ENCODE measurements around the gene TSGA10IP. TPM values are rescaled to one million over a fixed set of nuclear protein-coding genes. Genes with fewer than 3 reads are reported as not detected.

The TSGA10IP gene
- total and polyA plus RNA-seq, 7 donors, result 0.49 TPM; not detected in 6

DNA sequence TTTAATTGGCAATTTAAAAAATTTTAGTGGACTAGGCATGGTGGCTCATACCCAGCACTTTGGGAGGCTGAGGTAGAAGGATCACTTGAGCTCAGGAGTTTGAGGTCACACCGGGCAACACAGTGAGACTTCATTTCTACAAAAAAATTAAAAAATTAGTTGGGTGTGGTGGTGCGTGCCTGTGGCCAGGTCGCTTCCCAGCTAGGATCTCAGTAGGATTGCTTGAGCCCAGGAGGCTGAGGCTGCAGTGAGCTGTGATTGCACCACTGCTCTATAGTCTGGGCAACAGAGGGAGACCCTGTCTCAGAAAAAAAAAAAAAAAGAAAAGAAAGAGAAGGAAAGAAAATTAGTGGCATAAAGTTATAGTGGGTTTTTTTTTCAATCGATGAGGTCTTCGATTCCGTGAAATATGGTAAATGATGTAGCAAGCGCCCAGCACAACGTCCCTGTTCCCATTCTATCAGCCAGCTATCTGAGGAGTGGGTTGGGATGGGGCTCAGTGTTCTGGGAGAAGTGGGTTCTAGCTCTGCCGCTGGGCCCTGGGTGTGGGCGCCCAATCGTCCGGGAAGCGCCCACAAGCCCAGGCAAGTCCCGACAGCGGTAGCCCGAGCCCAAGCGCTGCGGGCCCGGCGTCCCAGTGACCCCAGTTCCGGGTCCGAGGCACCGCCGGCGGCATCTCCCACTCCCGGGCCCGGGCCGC, 46.5 kb upstream of the TSGA10IP start:
- WGBS, 2 donors, result 23 to 26% methylated on average over 28 of the region's 28 CpGs

DNA sequence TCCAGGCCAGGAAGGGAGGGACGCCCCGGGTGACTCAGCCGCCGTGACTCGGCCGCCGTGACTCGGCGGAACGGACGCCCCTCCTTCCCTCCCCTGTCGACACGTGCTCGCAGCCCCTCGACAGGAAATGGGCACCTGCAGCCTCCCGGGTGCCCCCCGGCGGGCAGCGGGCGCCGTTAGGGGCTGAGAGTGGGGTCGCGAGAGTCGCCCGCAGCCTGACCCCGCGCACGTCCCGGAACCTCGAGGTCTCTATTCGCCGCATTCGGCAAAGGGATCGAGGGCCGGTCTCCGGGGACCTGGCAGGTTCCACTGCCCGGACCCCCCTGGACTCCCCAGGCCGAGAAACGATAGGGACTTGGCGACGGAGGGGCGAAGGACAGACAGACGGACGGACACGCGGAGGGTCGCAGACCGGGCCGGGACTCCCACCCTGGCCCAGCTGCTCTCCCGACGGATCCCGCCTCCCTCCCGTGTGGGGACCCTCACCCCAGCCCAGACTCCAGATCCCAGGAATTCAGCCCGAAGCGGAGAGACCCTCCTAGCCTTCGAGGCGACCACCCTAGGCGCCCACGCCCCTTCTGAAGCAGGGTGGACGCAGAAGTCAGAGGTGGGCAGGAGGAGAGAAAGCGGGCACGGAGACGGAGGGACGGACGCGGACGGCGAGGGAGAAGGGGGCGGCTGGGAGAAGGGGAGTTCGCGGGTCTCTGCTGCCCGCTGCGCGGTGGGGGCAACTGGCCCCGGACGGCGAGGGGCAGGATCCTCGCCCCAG, 45.7 kb upstream of the TSGA10IP start:
- H3K36me3 ChIP-seq, result no peaks in the 10 kb centered on the region
- peak overlapping the region; percentile 15 to 70 (median 57) for H3K4me3 ChIP-seq
- peak overlapping the region; percentile 53 to 79 (median 74) for H3K27ac ChIP-seq
- peaks cover 0 to 21% (median 16%) of the 10 kb centered on the region in 4 donors for H3K4me1 ChIP-seq
- H3K9me3 ChIP-seq, result no peaks in the 10 kb centered on the region
- TF ChIP-seq POLR2AphosphoS5 (IDR thresholded peaks at IDR 0.05) (peak in 3 of 4 donors; percentile 18 to 55 (median 33)), POLR2A (IDR thresholded peaks at IDR 0.05) (no peak)
- intact Hi-C loops (cut with DNase I), result loop anchor here (2.0 kb wide), 1 partner anchor 15 kb away; no protein-coding TSS in a partner anchor
- peak; percentile 82 for DNase-seq
- 3% methylated on average over 78 of the region's 78 CpGs for WGBS, 2 donors
- peaks cover 0 to 15% (median 8%) of the 10 kb centered on the region in 3 donors for H3K27me3 ChIP-seq

More for the DNA sequence above, 46.5 kb upstream of the TSGA10IP start:
- intact Hi-C loops (cut with DNase I), result no loop called here
- no peaks in the 10 kb centered on the region for H3K36me3 ChIP-seq
- peak overlapping the region in 2 of 4 donors; percentile 76 to 79 for H3K27ac ChIP-seq
- H3K4me1 ChIP-seq, result peaks cover 0 to 25% (median 18%) of the 10 kb centered on the region in 4 donors
- TF ChIP-seq POLR2AphosphoS5 (IDR thresholded peaks at IDR 0.05) (no peak), EP300 (IDR thresholded peaks at IDR 0.05) (no peak), POLR2A (IDR thresholded peaks at IDR 0.05) (no peak)
- TF ChIP-seq, protein P1, sequence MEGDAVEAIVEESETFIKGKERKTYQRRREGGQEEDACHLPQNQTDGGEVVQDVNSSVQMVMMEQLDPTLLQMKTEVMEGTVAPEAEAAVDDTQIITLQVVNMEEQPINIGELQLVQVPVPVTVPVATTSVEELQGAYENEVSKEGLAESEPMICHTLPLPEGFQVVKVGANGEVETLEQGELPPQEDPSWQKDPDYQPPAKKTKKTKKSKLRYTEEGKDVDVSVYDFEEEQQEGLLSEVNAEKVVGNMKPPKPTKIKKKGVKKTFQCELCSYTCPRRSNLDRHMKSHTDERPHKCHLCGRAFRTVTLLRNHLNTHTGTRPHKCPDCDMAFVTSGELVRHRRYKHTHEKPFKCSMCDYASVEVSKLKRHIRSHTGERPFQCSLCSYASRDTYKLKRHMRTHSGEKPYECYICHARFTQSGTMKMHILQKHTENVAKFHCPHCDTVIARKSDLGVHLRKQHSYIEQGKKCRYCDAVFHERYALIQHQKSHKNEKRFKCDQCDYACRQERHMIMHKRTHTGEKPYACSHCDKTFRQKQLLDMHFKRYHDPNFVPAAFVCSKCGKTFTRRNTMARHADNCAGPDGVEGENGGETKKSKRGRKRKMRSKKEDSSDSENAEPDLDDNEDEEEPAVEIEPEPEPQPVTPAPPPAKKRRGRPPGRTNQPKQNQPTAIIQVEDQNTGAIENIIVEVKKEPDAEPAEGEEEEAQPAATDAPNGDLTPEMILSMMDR (IDR thresholded peaks at IDR 0.05), result no peak
- DNase-seq, result no peak
- H3K4me3 ChIP-seq, result peak overlapping the region; percentile 15 to 70 (median 57)
- H3K27me3 ChIP-seq, result peaks cover 0 to 15% (median 8%) of the 10 kb centered on the region in 3 donors
- H3K9me3 ChIP-seq, result no peaks in the 10 kb centered on the region

DNA sequence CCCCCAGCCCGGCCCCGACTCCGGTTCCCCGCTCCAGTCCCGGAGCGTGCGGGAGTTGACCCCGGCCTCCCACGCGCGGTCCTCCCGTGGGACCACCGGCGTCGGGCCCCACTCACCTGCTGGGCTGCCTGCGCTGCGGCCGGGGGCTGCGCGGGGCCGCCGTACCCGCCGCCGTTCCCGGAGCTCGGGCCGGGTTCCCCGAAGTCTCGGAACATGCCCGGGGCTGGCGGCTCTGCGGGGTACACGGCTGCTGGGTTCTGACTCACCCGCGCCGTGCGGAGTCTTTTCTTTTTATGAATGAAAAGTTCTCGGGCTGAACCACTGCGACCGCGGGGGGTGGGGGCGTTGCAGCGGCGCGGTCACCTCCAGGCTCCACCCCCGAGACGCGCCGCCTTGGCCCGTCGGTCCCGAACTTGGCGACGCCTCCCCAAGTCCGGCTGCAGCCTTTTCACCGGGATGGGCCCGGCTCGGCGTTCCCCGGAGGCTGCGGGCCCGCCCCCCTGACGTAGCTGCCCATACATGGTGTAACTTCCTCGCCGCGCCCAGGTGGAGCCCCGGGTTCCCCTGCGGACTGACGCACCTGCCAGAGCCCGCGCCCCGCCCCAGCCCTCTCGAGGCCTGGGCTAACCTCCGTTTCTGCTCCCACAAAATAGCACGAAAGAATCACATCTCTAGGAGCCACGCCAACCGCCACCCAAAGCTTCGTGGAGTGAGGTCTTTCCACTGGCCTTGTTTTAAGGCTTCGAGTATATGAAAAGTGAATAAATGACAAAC, 45.0 kb upstream of the TSGA10IP start, which contains the start of gene FOSL1:
Gene FOSL1, minus strand, starts transcription at position 264 of the 774 bp plus-strand sequence. Its CDS starts 49 bp downstream, at position 215.
- Histone ChIP-seq H3K27ac (peak within 1 kb of the TSS; percentile 53 to 79 (median 74)), H3K36me3 (no peaks in the 10 kb centered on the region), H3K4me3 (peak within 1 kb of the TSS; percentile 15 to 70 (median 57)), H3K27me3 (peaks cover 0 to 15% (median 8%) of the 10 kb centered on the region in 3 donors), H3K9me3 (no peaks in the 10 kb centered on the region), H3K4me1 (peaks cover 0 to 21% (median 16%) of the 10 kb centered on the region in 4 donors)
- intact Hi-C loops (cut with DNase I), result loop anchor here (2.0 kb wide), 1 partner anchor 14 kb away; no protein-coding TSS in a partner anchor
- WGBS, 2 donors, result 1% methylated on average over 80 of the region's 80 CpGs
- DNase-seq, result peak; percentile 93
- TF ChIP-seq POLR2AphosphoS5 (IDR thresholded peaks at IDR 0.05) (peak; percentile 47 to 87 (median 70)), EP300 (IDR thresholded peaks at IDR 0.05) (no peak)
- TF ChIP-seq, protein P1 (IDR thresholded peaks at IDR 0.05), result no peak

DNA sequence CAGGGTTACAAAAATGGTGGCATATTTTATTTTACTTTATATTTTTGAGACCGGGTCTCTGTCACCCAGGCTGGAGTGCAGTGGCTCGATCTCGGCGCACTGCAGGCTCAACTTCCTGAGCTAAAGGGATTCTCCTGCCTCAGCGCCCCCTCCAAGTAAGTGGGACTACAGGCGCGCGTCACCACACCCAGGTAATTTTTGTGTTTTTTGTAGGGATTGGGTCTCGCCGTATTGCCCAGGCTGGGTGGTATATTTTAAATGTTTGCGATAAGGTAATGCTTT, 44.4 kb upstream of the TSGA10IP start:
- Histone ChIP-seq H3K4me3 (peak overlapping the region; percentile 15 to 70 (median 57)), H3K36me3 (no peaks in the 10 kb centered on the region), H3K27me3 (peaks cover 0 to 15% (median 8%) of the 10 kb centered on the region in 3 donors), H3K4me1 (peaks cover 0 to 21% (median 16%) of the 10 kb centered on the region in 4 donors), H3K27ac (peak overlapping the region; percentile 53 to 79 (median 74)), H3K9me3 (no peaks in the 10 kb centered on the region)
- intact Hi-C loops (cut with DNase I), result loop anchor here (2.0 kb wide), 1 partner anchor 14 kb away; no protein-coding TSS in a partner anchor
- no peak for DNase-seq
- 33 to 68% methylated on average over 11 of the region's 11 CpGs for WGBS, 2 donors
- TF ChIP-seq POLR2AphosphoS5 (IDR thresholded peaks at IDR 0.05), result no peak
- TF ChIP-seq POLR2A (IDR thresholded peaks at IDR 0.05), result no peak
- TF ChIP-seq, protein P1 (IDR thresholded peaks at IDR 0.05), result no peak
- no peak for TF ChIP-seq EP300 (IDR thresholded peaks at IDR 0.05)

Data from sigmoid colon (tissue), 7 donors.